NCI-H2196 (cell line): ENCODE measurements around the gene CRELD2.

ENCODE experiments used
- DNase-seq: peaks from one replicate; lab custom pipeline; 2025; ENCODE audit not compliant: unreplicated experiment; lab: John Stamatoyannopoulos, UW

CRELD2 gene

DNA sequence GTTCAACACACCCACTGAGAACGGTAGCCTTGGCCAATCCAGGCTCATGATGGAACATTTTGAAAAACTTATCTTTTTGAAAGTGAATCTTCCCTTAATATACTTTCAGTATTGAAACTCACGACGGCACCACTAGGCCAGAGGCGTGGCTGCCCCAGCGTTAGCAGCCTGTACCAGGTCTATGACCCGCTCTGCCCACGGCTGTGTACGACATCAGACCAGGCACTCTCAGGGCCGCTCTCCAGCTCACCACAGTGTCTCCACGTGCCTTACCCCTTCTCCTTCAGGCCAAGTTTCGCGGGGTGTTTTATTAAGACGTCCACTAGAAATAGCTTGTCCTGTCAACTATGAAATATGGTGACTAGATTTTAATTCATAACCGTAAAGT lies 31.4 kb upstream of the CRELD2 start:
- DNase-seq, result no peak

GRCh38 chr22:49887702-49888101 lies 30.7 kb upstream of the CRELD2 start:
- DNase-seq, result no peak

DNA sequence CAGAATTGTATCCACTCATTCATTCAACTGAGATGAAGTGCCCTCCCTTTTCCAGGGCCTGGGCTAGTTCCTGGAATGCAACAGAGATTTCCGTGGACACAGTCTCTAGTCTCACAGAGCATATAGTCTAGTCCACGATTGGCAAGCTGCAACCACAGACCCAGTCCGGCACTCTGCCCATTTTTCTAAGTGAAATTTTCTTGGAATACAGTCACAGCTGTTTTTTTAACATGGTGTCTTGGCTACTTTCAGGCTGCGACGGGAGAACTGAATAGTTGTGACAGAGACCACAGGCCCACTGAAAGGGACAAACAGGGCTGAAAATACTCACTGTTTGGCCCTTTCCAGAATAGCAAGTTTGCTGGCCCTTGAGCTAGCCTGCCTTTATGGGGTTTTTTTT lies 29.4 kb upstream of the CRELD2 start:
- no peak for DNase-seq

DNA sequence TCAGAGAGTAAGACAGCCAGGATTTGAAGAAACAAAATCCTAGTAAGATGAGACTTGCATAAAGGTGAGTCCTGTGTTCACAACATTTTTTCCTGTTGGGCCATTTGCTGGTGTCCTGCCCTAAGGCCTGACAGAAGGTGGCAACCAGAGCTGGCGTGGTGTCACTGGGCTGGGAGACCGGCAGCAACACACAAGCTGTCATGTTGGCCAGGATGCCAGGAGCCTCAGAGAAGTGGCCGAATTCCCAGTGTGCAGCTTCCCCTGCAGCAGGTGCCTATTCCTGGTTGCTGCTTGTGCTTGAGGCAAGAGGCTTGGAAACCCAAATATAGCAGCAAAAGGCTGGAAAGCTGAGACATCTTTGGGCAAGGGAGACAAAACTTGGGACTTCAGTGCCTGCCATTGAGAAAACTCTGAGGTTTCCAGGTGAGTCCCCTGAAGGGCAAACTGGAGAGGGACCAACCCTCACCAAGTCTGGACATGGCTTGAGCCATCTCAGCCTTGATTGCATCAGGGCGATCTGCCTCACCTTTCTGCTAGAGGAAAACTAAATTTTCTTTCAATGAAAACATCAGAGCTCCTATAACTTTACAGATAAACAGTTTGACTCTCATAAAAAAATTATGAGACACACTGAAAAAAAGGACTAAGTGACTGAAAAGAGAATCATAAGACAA lies 26.1 kb upstream of the CRELD2 start:
- DNase-seq, result no peak

DNA sequence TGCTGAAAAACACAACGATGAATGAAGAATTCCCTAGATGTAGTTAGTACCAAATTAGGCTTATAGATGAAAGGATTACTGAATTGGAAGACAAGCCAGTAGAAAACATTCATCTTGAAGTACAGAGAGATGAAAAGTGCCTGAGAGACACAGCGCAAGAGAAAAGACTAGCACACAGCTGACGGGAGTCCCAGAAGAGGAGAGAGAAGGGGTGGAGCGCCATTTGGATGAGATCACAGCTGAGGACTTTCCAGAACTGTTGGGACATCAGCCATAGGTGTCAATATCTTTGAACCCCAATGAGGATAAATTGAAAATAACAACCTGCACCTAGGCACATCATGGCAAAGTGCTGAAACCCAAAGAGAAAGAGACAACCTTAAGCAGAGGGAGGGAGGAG lies 25.4 kb upstream of the CRELD2 start:
- no peak for DNase-seq

DNA sequence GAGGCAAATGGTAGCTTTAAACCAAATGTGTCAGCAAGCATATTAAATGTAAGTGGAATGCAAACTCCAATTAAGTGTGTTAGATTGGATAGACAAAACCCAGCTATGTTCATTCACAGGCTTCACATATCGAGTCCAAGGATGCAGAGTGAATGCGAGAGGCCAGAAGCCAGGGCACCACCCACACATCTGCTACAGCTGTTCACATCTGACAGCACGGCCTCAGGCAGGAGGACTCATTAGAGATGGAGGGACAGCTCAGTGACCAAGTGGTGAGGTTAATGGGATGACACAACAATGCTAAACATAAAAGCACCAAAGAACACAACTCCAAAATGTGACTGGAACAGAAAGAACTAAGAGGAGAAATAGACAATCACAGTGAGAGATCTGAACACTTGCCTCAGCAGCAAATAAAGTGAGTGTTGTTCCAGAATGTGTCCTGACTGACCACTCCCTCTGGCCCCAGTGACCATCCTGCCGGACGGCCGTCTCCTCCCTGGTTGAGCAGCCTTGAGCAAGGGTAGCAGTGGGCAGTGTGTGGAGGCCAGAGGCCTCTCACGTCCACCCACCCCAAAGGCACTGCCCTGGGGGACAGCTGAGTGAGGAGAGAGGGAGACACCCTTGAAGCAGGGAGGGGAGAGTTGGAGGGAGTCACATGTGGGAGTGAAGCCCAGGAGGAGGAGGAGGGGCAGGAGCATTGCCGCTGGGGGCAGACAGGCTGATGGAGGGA lies 23.9 kb upstream of the CRELD2 start:
- DNase-seq, result no peak

DNA sequence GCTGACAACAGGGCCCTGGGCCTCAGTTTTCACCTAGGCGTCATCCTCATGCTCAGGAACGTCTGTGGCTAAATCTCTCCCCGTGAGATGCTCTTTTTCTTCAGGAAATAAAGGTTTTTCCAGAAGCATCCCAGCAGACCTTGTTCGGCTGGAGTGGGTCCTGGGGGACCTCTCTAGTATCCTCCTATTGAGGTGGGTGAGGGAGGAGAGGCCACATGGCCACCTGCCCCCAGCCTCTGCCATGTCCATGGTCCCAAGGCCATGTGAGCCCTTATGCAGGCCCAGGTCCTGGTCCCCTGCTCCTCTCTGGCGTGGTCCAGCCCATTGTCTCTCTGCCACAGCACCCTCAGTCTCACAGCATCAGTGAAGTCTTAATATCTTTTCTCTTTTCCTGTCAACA lies 22.2 kb upstream of the CRELD2 start:
- no peak for DNase-seq

GRCh38 chr22:49897015-49897684 lies 21.3 kb upstream of the CRELD2 start:
- DNase-seq, result no peak

GRCh38 chr22:49899530-49899929 lies 18.9 kb upstream of the CRELD2 start:
- DNase-seq, result no peak

DNA sequence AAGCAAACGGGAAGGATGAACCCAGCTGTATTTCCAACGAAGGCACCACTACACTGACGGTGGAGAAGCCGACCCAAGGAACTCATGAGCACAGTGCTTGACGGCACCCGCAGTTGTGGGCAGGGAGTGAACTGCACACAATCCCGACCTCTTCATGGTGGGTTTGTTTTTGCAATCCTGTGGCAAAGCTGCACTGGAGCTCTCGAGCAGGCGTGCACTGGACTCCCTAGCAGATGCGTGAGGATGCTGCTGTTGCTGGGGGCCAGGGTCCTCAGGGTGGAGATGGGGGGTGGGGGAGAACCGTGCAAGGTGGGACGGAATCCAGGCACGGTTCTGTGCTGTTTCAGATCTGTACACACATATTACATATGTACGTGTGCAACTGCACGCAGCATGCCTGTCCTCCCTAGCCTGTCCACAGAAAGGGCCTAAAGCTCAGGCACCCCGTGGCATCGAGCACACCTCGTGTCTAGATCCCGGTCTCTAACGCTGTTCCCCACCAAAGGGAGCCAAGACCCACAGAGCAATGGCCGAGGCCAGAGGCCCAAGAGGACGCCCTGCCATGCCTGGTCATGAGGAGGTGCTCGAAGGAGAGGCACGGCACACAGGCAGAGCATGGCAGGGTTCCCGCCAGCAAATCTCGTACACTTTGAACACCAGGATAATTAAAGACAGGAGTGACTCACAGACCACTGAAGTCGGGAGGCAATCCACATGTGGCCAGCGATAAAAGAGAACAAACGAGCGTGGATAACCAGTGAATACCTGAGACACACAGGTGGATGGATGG lies 17.8 kb upstream of the CRELD2 start:
- DNase-seq, result no peak

GRCh38 chr22:49901457-49901856 lies 17.0 kb upstream of the CRELD2 start:
- no peak for DNase-seq

DNA sequence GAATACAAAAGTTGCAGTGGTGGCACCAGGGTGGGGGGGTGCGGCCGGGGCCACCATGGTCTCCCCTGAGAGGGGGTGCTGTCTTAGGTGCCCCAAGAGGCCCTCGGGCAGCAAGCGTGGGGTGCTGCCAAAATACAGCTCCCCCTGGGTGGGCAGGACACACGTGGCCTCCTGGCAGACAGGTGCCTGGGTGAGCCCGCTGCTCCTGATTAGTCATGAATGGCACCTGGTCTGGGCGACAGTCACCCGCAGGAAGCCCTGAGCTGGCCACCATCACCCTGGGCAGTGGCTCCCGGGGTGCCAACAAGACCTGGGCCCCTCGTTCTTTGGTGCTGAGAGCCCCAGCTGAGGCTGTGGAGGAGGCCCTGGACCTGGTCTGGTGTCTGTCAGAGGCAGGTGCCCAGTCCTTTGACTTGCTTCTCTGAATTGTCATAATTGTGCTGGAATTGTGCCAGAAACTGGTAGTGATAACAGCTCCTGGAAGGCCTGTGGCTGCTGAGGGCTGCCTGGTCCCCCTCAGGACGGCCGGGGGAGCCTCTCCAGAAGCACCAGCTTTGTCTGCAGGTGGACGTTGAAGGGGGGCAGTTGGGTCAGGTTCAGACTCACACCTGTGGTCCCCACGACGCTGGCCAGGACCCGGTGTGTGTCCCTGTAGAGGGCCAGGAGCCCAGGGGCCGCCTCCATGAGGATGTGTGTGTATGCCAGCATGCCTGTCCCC lies 15.0 kb upstream of the CRELD2 start:
- DNase-seq, result no peak

DNA sequence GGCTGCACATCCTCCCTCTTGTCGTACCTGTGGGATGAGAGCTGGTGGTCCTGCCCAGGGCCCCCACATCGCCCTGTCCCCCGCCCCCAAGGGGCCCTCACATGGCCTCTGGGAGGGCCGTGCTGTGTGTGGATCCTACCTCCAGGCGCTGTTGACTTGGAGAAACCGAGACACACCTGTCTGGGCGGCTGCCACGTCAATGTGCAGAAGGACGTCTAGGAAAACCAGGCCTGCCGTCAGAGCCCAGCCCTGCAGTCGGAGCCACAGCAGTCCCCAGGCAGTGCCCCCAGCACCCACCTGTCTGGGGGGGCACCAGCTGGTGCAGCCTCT lies 14.4 kb upstream of the CRELD2 start:
- no peak for DNase-seq

- no peak for DNase-seq
Observed at GRCh38 chr22:49905465-49905864, 13.0 kb upstream of the CRELD2 start.

DNA sequence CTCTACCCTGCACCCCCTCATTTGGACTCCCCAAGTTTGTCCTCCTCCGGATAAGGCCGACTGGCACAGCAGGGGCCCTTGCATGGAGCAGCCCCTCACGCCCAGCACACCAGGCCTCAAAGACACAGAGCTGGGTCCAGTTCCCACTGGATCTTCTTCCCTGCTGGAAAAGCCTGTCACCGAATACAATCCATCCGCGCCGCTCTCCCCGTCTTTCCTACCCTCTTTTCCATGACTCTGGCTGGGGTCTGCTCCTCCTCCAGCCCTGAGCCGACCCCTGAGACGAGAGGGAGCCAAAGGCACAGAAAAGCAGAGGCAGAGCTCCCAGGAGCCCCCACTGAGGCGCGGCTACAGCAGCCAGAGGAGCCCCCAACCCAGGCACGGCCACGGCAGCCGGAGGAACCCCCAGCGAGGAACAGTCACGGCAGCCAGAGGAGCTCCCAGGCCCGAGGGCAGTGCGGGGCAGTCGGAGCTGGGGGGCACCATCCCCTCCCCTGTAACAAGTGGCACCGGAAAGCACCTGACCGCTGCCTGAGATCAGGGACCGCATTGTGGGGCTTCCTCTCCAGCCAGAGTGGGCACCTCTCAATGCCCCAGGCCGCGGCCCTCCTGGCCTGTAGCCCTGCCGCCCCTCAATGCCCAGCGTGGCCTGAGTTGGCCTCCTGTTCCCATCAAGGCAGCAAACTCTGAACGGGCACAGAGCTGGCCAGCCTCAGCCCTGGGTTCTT lies 12.2 kb upstream of the CRELD2 start:
- no peak for DNase-seq

DNA sequence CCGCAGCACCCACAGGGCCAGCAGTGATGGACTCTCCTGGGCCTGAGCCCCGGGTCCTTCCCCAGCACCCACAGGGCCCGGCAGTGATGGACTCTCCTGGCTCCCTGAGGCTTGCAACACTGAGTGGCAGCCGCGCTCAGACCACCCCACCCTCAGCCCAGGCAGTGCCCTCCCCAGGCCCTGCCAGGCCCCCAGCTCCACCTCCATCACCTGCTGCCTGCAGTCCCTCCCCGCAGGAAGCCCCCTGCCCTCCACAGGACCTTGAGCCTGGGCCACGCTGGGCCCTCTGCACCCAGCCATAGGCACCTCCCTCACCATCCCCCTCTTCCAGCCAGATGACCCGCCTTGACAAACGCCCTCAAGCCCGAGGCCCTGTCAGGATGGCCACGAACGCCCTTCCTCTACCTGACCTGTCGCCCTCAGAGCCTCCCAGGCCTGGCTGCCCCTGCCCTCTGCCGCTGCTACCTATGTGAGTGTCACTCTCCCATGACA lies 11.6 kb upstream of the CRELD2 start:
- no peak for DNase-seq

DNA sequence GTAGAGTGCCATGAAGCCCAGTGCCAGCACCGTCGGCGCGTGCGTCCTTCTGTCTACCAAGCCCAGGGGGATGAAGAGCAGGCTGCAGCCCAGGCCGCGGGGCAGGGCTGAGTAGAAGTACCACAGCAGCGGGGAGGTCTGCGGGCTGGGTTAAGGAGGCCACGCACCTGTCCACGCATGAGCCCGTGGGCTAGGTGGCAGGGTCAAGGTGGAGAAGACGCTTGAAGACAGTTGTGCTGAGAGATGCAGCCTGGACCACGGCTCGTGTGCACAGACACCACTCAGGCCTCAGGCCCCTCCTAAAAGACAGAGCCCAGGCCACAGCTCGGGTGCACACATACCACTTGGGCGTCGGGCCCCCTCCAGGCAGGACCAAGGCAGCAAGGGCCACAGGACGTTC lies 10.6 kb upstream of the CRELD2 start:
- DNase-seq, result no peak

GRCh38 chr22:49909476-49910205 lies 8.8 kb upstream of the CRELD2 start:
- DNase-seq, result no peak
